Thyroid gland (tissue), 4 donors: ENCODE measurements around the gene ZFP1. TPM values are rescaled to one million over a fixed set of nuclear protein-coding genes. Genes with fewer than 3 reads are reported as not detected.

Source experiments
- DNase-seq, 2 donors: peaks; one replicate each; pipeline ENCODE4 v3.0.0-alpha.2; 2019
- H3K27ac ChIP-seq, 3 donors: fragments of 200-600 bp; sonication (generic); 1 replicate in 2 of 3; 2 replicates in 1 of 3; pipeline ENCODE4 v1.5.1; 2016 to 2019; ENCODE audit warnings: mild to moderate bottlenecking in 1 of 3, moderate library complexity in 1 of 3
- H3K27me3 ChIP-seq: fragments of 200-600 bp; sonication (generic); one replicate; pipeline ENCODE4 v1.5.1; 2019
- H3K36me3 ChIP-seq, 2 donors: fragments of 200-600 bp; sonication (generic); one replicate each; pipeline ENCODE4 v1.5.1; 2016 to 2019
- H3K4me1 ChIP-seq, 2 donors: fragments of 200-600 bp; sonication (generic); one replicate each; pipeline ENCODE4 v1.5.1; 2017 to 2019
- H3K4me3 ChIP-seq, 3 donors: fragments of 200-600 bp; sonication (generic); replicated peaks in 1 of 3; 1 replicate in 2 of 3; 2 replicates in 1 of 3; pipeline ENCODE4 v1.5.1; 2016; ENCODE audit warnings: mild to moderate bottlenecking in 1 of 3
- H3K9me3 ChIP-seq: fragments of 200-600 bp; sonication (generic); one replicate; pipeline ENCODE4 v1.5.1; 2017
- POLR2A ChIP-seq, 2 donors: fragments of 450-650 bp; IDR thresholded peaks; one replicate each; pipeline ENCODE4 v1.6.1; 2017; ENCODE audit warnings: antibody characterized with exemption in 2 of 2, mild to moderate bottlenecking in 2 of 2, moderate library complexity in 1 of 2
- WGBS, 2 donors: methylation state at CpG; one replicate each; pipeline ENCODE4 v1.1.5; 2017; 5-methylcytosine and 5-hydroxymethylcytosine counted together
- intact Hi-C: fragments of 100-400 bp; cut with DNase I; formaldehyde crosslinking; loops from one replicate; pipeline ENCODE4 v1.15.1; 2023
- total RNA-seq, 4 donors: library from RNA; depleted of rRNA; stranded (reverse); fragments of >200 nt; gene quantifications; one replicate each; pipeline ENCODE4 v1.2.3, GENCODE V29; 2016
- TF ChIP-seq, protein P1 (sequence below), 6 experiments: fragments of 200-600 bp in 3 of 6; fragments of 450-650 bp in 3 of 6; sonication (generic) in 3 of 6; IDR thresholded peaks; one replicate each; pipeline ENCODE4 v1.5.1; 2016 to 2019; ENCODE audit warnings: antibody characterized with exemption in 6 of 6, mild to moderate bottlenecking in 2 of 6, inconsistent platforms in 1 of 6, moderate library complexity in 1 of 6

Gene ZFP1
- total RNA-seq, 4 donors from 2014 or later, result 16.8 to 43.3 (median 21.1) TPM

DNA sequence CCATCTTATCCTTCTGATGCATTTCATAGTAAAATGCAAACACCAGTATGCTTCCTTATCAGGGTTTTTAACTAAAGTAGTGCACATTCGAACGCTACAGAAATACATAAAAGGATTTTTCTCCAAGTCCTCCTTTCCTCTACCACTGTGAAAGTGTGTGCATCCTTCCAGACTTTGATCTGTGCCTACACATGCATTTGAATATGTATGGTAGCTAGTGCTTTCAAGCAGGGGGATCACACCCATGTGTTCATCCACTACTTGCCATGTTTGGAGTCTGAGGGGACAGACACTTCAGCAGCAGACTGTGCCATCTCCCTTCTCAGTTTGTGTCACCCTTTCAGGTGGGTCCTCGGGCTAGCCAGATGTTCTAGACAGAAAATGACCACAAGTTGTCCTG is 46.7 kb upstream of the ZFP1 start:
- H3K27me3 ChIP-seq, result no peaks in the 10 kb centered on the region
- 97 to 98% methylated on average over 3 of the region's 3 CpGs for WGBS, 2 donors
- H3K9me3 ChIP-seq, result no peaks in the 10 kb centered on the region
- H3K4me3 ChIP-seq, result no peak overlapping the region
- DNase-seq, result no peak
- H3K4me1 ChIP-seq, result peaks cover 40 to 55% of the 10 kb centered on the region in 2 donors
- intact Hi-C loops, result no loop called here
- TF ChIP-seq, protein P1, sequence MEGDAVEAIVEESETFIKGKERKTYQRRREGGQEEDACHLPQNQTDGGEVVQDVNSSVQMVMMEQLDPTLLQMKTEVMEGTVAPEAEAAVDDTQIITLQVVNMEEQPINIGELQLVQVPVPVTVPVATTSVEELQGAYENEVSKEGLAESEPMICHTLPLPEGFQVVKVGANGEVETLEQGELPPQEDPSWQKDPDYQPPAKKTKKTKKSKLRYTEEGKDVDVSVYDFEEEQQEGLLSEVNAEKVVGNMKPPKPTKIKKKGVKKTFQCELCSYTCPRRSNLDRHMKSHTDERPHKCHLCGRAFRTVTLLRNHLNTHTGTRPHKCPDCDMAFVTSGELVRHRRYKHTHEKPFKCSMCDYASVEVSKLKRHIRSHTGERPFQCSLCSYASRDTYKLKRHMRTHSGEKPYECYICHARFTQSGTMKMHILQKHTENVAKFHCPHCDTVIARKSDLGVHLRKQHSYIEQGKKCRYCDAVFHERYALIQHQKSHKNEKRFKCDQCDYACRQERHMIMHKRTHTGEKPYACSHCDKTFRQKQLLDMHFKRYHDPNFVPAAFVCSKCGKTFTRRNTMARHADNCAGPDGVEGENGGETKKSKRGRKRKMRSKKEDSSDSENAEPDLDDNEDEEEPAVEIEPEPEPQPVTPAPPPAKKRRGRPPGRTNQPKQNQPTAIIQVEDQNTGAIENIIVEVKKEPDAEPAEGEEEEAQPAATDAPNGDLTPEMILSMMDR (IDR thresholded peaks at IDR 0.05), result no peak
- TF ChIP-seq POLR2A (IDR thresholded peaks at IDR 0.05), result no peak
- no peak overlapping the region for H3K27ac ChIP-seq
- H3K36me3 ChIP-seq, result no peaks in the 10 kb centered on the region

DNA sequence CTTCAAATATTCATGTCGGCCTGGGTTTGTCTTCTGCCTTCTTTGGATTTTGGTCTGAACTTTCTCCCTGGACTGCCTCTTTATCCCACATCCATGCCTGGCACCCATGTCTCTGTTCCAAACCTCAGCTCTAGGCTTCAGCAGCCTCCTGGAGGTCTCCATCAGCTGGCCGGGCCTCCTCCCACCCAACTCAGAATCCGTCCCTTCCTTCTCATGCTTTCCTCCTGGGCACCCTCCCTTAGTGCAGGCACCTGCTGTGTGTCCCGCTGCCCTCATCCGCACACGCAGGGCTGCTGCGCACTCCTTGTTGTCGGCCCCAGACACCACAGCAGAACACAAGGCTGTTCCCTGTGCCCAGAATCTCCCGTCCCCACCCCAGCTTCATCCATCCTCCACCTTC is 45.7 kb upstream of the ZFP1 start:
- no peak overlapping the region for H3K4me3 ChIP-seq
- peaks cover 40 to 55% of the 10 kb centered on the region in 2 donors for H3K4me1 ChIP-seq

DNA sequence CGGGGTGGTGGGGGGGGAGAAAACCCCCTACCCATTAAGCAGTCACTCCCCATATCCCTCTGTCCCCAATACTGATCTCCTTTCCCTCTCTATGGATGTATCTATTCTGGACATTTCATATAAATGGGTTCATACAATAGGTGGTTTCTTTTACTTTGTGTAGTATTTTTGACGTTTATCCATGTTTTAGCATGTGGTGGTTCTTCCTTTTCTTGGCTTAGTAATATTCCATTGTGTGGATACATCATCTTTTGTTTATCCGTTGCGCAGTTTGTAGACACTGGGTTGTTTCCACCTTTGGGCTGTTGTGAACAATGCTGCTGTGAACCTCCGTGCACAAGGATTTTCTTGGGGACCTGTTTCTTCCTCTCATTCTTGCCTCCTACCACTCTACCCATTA is 44.3 kb upstream of the ZFP1 start:
- no peaks in the 10 kb centered on the region for H3K27me3 ChIP-seq
- WGBS, 2 donors, result 97 to 98% methylated on average over 5 of the region's 5 CpGs
- no peak for DNase-seq
- no peaks in the 10 kb centered on the region for H3K36me3 ChIP-seq
- no peak overlapping the region for H3K27ac ChIP-seq
- no peak overlapping the region for H3K4me3 ChIP-seq
- no peak for TF ChIP-seq POLR2A (IDR thresholded peaks at IDR 0.05)
- intact Hi-C loops, result no loop called here
- peaks cover 37 to 55% of the 10 kb centered on the region in 2 donors for H3K4me1 ChIP-seq
- no peaks in the 10 kb centered on the region for H3K9me3 ChIP-seq

More for the DNA sequence above, 45.7 kb upstream of the ZFP1 start:
- no peaks in the 10 kb centered on the region for H3K36me3 ChIP-seq
- no peak for DNase-seq
- no peaks in the 10 kb centered on the region for H3K27me3 ChIP-seq
- intact Hi-C loops, result no loop called here
- no peaks in the 10 kb centered on the region for H3K9me3 ChIP-seq
- 97 to 98% methylated on average over 9 of the region's 9 CpGs for WGBS, 2 donors
- no peak for TF ChIP-seq POLR2A (IDR thresholded peaks at IDR 0.05)
- TF ChIP-seq, protein P1 (IDR thresholded peaks at IDR 0.05), result no peak
- no peak overlapping the region for H3K27ac ChIP-seq

DNA sequence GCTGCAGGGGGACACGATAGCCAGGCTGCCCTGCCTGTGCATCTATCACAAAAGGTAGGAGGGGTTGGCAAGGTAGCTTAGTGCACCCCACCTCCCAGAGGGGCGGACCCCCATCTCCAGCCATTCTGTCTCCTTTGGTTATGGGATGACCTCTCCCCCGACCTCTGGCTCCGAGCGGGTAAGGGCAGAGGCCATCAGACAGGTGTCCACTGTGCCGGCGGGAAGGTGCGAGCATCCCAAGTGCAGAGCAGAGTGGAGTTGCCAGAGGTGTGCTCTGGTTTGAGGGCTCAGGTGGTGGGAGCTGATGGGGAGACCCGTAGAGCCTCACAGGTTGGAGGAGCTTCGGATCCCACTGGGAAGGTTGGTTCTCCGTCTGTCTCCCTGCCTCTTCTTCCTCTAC is 43.5 kb upstream of the ZFP1 start:
- no peak overlapping the region for H3K4me3 ChIP-seq
- H3K27me3 ChIP-seq, result no peaks in the 10 kb centered on the region
- WGBS, 2 donors, result 95% methylated on average over 11 of the region's 11 CpGs
- TF ChIP-seq, protein P1 (IDR thresholded peaks at IDR 0.05), result no peak
- TF ChIP-seq POLR2A (IDR thresholded peaks at IDR 0.05), result no peak
- peak overlapping the region in 2 of 3 donors; percentile 52 to 76 for H3K27ac ChIP-seq
- intact Hi-C loops, result no loop called here
- DNase-seq, result no peak
- no peaks in the 10 kb centered on the region for H3K36me3 ChIP-seq
- peaks cover 36 to 55% of the 10 kb centered on the region in 2 donors for H3K4me1 ChIP-seq
- H3K9me3 ChIP-seq, result no peaks in the 10 kb centered on the region

DNA sequence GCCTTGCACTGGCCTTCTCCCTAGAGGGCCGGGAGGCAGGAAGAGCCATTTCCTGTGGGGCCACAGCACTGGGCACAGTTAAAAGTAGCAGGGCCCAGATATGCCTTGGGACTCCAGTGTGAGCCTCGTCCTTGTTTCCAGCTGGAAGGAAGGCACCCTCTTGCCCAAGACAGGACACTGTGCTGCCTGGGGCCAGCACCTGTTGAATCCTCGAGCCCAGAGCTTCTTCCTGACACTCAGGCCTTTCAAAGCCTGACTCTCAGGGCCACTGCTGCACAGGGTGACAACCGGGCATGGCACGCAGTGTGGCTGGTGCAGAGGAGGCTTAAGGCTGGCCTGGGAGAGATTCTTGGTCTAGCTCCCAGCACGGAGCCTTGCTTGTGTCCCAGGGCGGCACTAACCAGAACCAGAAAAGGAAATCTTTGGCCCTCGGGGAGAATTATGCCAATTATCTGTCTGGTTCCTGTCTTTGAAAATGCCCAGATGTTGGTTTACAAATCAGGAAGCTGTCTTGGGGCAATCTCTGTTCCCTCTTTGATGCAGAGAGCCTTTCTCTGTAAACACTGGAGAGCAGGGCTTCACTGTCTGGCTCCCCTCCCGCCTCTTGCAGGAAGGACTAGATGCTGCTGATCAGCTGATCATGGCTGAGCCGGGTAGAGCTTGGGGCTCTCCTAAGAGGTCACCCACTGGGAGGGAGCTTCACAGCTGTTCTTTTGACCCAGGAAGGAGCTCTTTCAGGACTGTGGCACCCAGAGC is 42.8 kb upstream of the ZFP1 start:
- Histone ChIP-seq H3K27ac (peak overlapping the region in 2 of 3 donors; percentile 52 to 76), H3K36me3 (no peaks in the 10 kb centered on the region), H3K4me1 (peaks cover 42 to 55% of the 10 kb centered on the region in 2 donors), H3K9me3 (no peaks in the 10 kb centered on the region), H3K4me3 (no peak overlapping the region), H3K27me3 (no peaks in the 10 kb centered on the region)
- WGBS, 2 donors, result 65 to 75% methylated on average over 6 to 10 of the region's 10 CpGs
- intact Hi-C loops, result no loop called here
- peak; percentile 52 to 54 for DNase-seq
- no peak for TF ChIP-seq POLR2A (IDR thresholded peaks at IDR 0.05)
- TF ChIP-seq, protein P1 (IDR thresholded peaks at IDR 0.05), result no peak
